K562 (cell line): ENCODE data around the gene TCOF1. TPM values are rescaled to one million over a fixed set of nuclear protein-coding genes. Genes with fewer than 3 reads are reported as not detected.

Experiments
- ATAC-seq: fragments of 200-7000 bp; cut with Tn5 transposase; 3 replicates; pipeline ENCODE4 v1.9.1; 2020; ENCODE audit warnings: moderate library complexity
- BruUV-seq: library from RNA; stranded (reverse); fragments of 400-500 nt; replicated peaks from 2 replicates; lab custom pipeline; 2021; lab: Mats Ljungman, UMichigan
- CTCF ChIA-PET: fragments of 300-600 bp; formaldehyde crosslinking; extraction: SDS; loops from one replicate; lab custom pipeline; 2021; ENCODE audit warnings: low intra/inter-chr PET ratio; lab: Yijun Ruan, JAX
- POLR2A ChIA-PET: fragments of 300-600, 350-650 bp; sonication (Branson Sonifier 250); formaldehyde crosslinking; extraction: SDS; loops from one replicate; lab custom pipeline; 2021; ENCODE audit warnings: antibody characterized with exemption, inconsistent platforms; lab: Yijun Ruan, JAX
- DNase-seq, 4 experiments: peaks; one replicate each; pipeline versions ENCODE4 v3.0.0 to v3.0.0-alpha.2; 2011 to 2018; ENCODE audit warnings: low spot score in 3 of 4, mixed read lengths in 3 of 4; ENCODE audit errors: extremely low read depth in 1 of 4
- FAIRE-seq: peaks from 2 replicates; lab custom pipeline; 2011; peaks lifted over from hg19 to GRCh38; lab: Jason Lieb, UNC
- H2AFZ ChIP-seq: 2 replicates; pipeline ENCODE4 v1.6.0; 2011; ENCODE audit warnings: low read depth, low read length, control low read depth, inconsistent platforms
- H3K27ac ChIP-seq: fragments of 200-600 bp; 3 replicates; pipeline ENCODE4 v1.8.0; 2011; ENCODE audit warnings: low read depth, mild to moderate bottlenecking, control low read depth, inconsistent platforms, low read length, moderate library complexity, mixed read lengths; ENCODE audit errors: extremely low read depth
- H3K27me3 ChIP-seq, 2 experiments: fragments of 300-600 bp in 1 of 2; 2 replicates in 1 of 2; 3 replicates in 1 of 2; pipeline versions ENCODE4 v1.6.0 to v1.8.0; 2011; ENCODE audit warnings: inconsistent platforms in 2 of 2, low read length in 2 of 2, mild to moderate bottlenecking in 1 of 2, mixed read lengths in 1 of 2, moderate library complexity in 1 of 2; ENCODE audit not compliant: control insufficient read depth in 2 of 2, insufficient read depth in 2 of 2
- H3K36me3 ChIP-seq: fragments of 300-600 bp; 3 replicates; pipeline ENCODE4 v1.8.0; 2011; ENCODE audit warnings: mild to moderate bottlenecking, low read length, inconsistent platforms; ENCODE audit not compliant: control insufficient read depth, insufficient read depth
- H3K4me1 ChIP-seq, 2 experiments: fragments of 200-600 bp in 1 of 2; replicated peaks in 1 of 2; 2 replicates in 1 of 2; 3 replicates in 1 of 2; pipeline versions ENCODE4 v1.5.1 to v1.8.0; 2011; ENCODE audit warnings: inconsistent platforms in 2 of 2, low read length in 2 of 2, mild to moderate bottlenecking in 1 of 2, mixed read lengths in 1 of 2, moderate library complexity in 1 of 2; ENCODE audit not compliant: control insufficient read depth in 2 of 2, insufficient read depth in 2 of 2
- H3K4me2 ChIP-seq: 2 replicates; pipeline ENCODE4 v1.6.1; 2011; ENCODE audit warnings: low read length, control low read depth, inconsistent platforms, mixed read lengths; ENCODE audit not compliant: insufficient read depth
- H3K4me3 ChIP-seq: fragments of 200-600 bp; sonication (generic), shearing (Covaris generic); 2 replicates; pipeline ENCODE4 v1.5.1; 2016; ENCODE audit warnings: control low read depth, inconsistent platforms
- H3K79me2 ChIP-seq: fragments of 200-600 bp; 3 replicates; pipeline ENCODE4 v1.8.0; 2011; ENCODE audit warnings: low read length, inconsistent platforms; ENCODE audit not compliant: control insufficient read depth, insufficient read depth
- H3K9ac ChIP-seq, 2 experiments: 2 replicates each; pipeline versions ENCODE4 v1.6.0 to v1.6.1; 2011; ENCODE audit warnings: low read depth in 2 of 2, low read length in 2 of 2, control low read depth in 1 of 2, inconsistent platforms in 1 of 2, mild to moderate bottlenecking in 1 of 2, mixed read lengths in 1 of 2; ENCODE audit not compliant: insufficient read depth in 1 of 2
- H3K9me1 ChIP-seq: one replicate; pipeline ENCODE4 v1.6.0; 2011; ENCODE audit warnings: inconsistent platforms, mild to moderate bottlenecking, low read length, moderate library complexity; ENCODE audit not compliant: control insufficient read depth, insufficient read depth
- H3K9me3 ChIP-seq: replicated peaks from 2 replicates; pipeline ENCODE4 v1.5.1; 2011; ENCODE audit warnings: low read depth, low read length, inconsistent platforms; ENCODE audit not compliant: control insufficient read depth, insufficient read depth
- H4K20me1 ChIP-seq: replicated peaks from 2 replicates; pipeline ENCODE4 v1.6.1; 2011; ENCODE audit warnings: low read length, inconsistent platforms, mixed read lengths; ENCODE audit not compliant: control insufficient read depth, insufficient read depth
- ETV5 ChIP-seq: sonication (generic); formaldehyde crosslinking; IDR thresholded peaks from 2 replicates; pipeline ENCODE4 v1.4.0; 2020; ENCODE audit warnings: low read depth, mild to moderate bottlenecking, missing genetic modification reagents
- OTX1 ChIP-seq: fragments of 450-650 bp; formaldehyde crosslinking; IDR thresholded peaks from 2 replicates; pipeline ENCODE4 v1.4.0; 2022; ENCODE audit warnings: mild to moderate bottlenecking
- PHB2 ChIP-seq: fragments of 450-650 bp; IDR thresholded peaks from 2 replicates; pipeline ENCODE4 v1.6.1; 2017; ENCODE audit warnings: low read depth
- RB1 ChIP-seq: fragments of 450-650 bp; IDR thresholded peaks from 2 replicates; pipeline ENCODE4 v1.6.1; 2017; ENCODE audit warnings: low read depth, mild to moderate bottlenecking
- RUNX1 ChIP-seq: sonication (generic); IDR thresholded peaks from 2 replicates; pipeline ENCODE4 v1.6.1; 2016; ENCODE audit warnings: antibody characterized with exemption, low read depth
- TBP ChIP-seq: optimal IDR thresholded peaks from 2 replicates; pipeline ENCODE3; 2011; ENCODE audit warnings: low read depth, low read length, improper control_type of control experiment
- XRCC3 ChIP-seq: fragments of 450-650 bp; IDR thresholded peaks from 2 replicates; pipeline ENCODE4 v1.6.1; 2017; ENCODE audit warnings: mild to moderate bottlenecking, moderate library complexity
- ZNF133 ChIP-seq: fragments of 250-450 bp; sonication (Bioruptor Pico); IDR thresholded peaks from 2 replicates; pipeline ENCODE4 v1.4.0; 2020; ENCODE audit warnings: mild to moderate bottlenecking
- ZNF134 ChIP-seq: fragments of 250-450 bp; sonication (Bioruptor Pico); conservative IDR thresholded peaks from 2 replicates; pipeline ENCODE4 v1.4.0; 2020
- ZNF436 ChIP-seq: fragments of 250-450, 450-650 bp; sonication (Bioruptor Pico); formaldehyde crosslinking; IDR thresholded peaks from 2 replicates; pipeline ENCODE4 v1.7.0; 2020; ENCODE audit warnings: mild to moderate bottlenecking
- WGBS: fragments of 100-300 bp; shearing (Covaris generic); methylation state at CpG from one replicate; pipeline ENCODE4 v1.1.6; 2016; ENCODE audit warnings: low coverage, mixed read lengths; ENCODE audit not compliant: insufficient coverage; ENCODE audit errors: missing lambda C conversion rate; 5-methylcytosine and 5-hydroxymethylcytosine counted together
- in situ Hi-C: fragments of 300-500 bp; cut with MboI; formaldehyde crosslinking; loops from 4 replicates; pipeline ENCODE4 v1.15.0; 2018; ENCODE audit warnings: inconsistent platforms, mixed read lengths
- intact Hi-C: fragments of 100-400 bp; cut with micrococcal nuclease; formaldehyde crosslinking; loops from 2 replicates; pipeline ENCODE4 v1.14.2; 2022
- polyA plus RNA-seq, 8 experiments: library from polyadenylated mRNA; depleted of rRNA in 4 of 8; stranded (reverse) in 5 of 8; unstranded in 3 of 8; fragments of >200 nt; fragmentation: Nextera tagmentation in 2 of 8; fragmentation: Illumina TruSeq in 1 of 8; extraction: Ambion mirVana in 2 of 8; extraction: Trizol in 1 of 8; gene quantifications; 2 replicates each; pipeline versions ENCODE4 v1.2.1 to v1.2.3, GENCODE V29; 2011 to 2014; ENCODE audit warnings: inconsistent platforms in 1 of 8, missing spikeins in 1 of 8
- total RNA-seq, 7 experiments: library from RNA; depleted of rRNA in 6 of 7; stranded (reverse); fragments of >200 nt in 6 of 7; fragmentation: Illumina TruSeq in 2 of 7; extraction: Trizol in 2 of 7; gene quantifications; 2 replicates each; pipeline versions ENCODE4 v1.2.1 to v1.2.3, GENCODE V29; 2011 to 2021; ENCODE audit warnings: low replicate concordance in 1 of 7
- TF ChIP-seq, protein P1 (sequence below): sonication (generic); formaldehyde crosslinking; IDR thresholded peaks from 2 replicates; pipeline ENCODE4 v1.8.0; 2023; ENCODE audit warnings: mild to moderate bottlenecking, missing genetic modification reagents
- TF ChIP-seq, protein P2 (sequence below): fragments of 150-350 bp; conservative IDR thresholded peaks from 2 replicates; pipeline ENCODE4 v1.6.1; 2014; ENCODE audit warnings: low read length
- TF ChIP-seq, protein P3 (sequence below): fragments of 250-450 bp; sonication (Bioruptor Pico); IDR thresholded peaks from 2 replicates; pipeline ENCODE4 v1.8.0; 2021; ENCODE audit warnings: moderate library complexity, mild to moderate bottlenecking, inconsistent platforms
- TF ChIP-seq, protein P4 (sequence below): fragments of 200-800 bp; sonication (Bioruptor generic); IDR thresholded peaks from 2 replicates; pipeline ENCODE4 v1.6.1; 2017; ENCODE audit warnings: missing genetic modification characterization, missing compliant biosample characterization

Gene TCOF1
- total and polyA plus RNA-seq, 9 of the 15 experiments (the other 6 are each of a cell fraction or from before 2014, with no cell fraction given): 9.8 to 134 (median 61.7) TPM

DNA sequence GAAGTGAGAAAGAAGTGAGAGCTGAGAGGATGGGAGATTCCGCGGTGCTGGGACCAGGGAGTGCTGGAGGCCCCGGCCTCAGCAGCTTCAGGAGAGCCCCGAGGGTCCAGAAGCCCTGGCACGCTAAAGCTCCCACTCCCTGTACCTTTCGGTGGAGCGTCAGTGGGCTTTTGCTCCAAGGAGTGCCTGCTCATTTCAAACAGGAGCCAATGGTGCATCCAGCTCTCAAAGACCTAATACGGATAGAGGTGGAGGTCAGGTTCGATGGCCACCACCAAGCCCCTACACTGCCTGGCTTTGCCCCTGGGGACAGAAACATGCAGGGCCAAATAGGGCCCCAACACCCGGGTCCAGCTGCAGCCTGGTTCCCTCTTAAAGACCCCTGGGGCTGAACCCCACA, 47.0 kb downstream of the TCOF1 start:
- Histone ChIP-seq H3K4me1 (peaks cover 10 to 11% of the 10 kb centered on the region in 2 experiments; a peak in 3 of 5 replicates), H3K9ac (no peak overlapping the region), H3K27me3 (peaks cover 0 to 8% of the 10 kb centered on the region in 2 experiments; a peak in 1 of 5 replicates), H3K79me2 (no peaks in the 10 kb centered on the region), H3K27ac (no peak overlapping the region), H3K4me3 (no peak overlapping the region), H3K36me3 (peaks cover 28% of the 10 kb centered on the region; the same call in 2 of the 3 replicates), H3K4me2 (no peak overlapping the region), H2AFZ (no peak overlapping the region), H4K20me1 (peaks cover 2% of the 10 kb centered on the region), H3K9me1 (peaks cover 3% of the 10 kb centered on the region), H3K9me3 (no peaks in the 10 kb centered on the region)
- ChIA-PET POLR2A (interaction anchor here (0.6 to 2.0 kb wide), 4 partner anchors 8 to 155 kb away, joined by 3 to 5 read pairs (median 4); no protein-coding TSS in a partner anchor), CTCF (no interaction called here)
- intact Hi-C loops: no loop called here
- FAIRE-seq (no peak), ATAC-seq (no peak), DNase-seq (no peak)
- in situ Hi-C loops: no loop called here
- BruUV-seq: no TSS peak
- 75% methylated on average over 8 of the region's 10 CpGs for WGBS
- TF ChIP-seq, protein P1, sequence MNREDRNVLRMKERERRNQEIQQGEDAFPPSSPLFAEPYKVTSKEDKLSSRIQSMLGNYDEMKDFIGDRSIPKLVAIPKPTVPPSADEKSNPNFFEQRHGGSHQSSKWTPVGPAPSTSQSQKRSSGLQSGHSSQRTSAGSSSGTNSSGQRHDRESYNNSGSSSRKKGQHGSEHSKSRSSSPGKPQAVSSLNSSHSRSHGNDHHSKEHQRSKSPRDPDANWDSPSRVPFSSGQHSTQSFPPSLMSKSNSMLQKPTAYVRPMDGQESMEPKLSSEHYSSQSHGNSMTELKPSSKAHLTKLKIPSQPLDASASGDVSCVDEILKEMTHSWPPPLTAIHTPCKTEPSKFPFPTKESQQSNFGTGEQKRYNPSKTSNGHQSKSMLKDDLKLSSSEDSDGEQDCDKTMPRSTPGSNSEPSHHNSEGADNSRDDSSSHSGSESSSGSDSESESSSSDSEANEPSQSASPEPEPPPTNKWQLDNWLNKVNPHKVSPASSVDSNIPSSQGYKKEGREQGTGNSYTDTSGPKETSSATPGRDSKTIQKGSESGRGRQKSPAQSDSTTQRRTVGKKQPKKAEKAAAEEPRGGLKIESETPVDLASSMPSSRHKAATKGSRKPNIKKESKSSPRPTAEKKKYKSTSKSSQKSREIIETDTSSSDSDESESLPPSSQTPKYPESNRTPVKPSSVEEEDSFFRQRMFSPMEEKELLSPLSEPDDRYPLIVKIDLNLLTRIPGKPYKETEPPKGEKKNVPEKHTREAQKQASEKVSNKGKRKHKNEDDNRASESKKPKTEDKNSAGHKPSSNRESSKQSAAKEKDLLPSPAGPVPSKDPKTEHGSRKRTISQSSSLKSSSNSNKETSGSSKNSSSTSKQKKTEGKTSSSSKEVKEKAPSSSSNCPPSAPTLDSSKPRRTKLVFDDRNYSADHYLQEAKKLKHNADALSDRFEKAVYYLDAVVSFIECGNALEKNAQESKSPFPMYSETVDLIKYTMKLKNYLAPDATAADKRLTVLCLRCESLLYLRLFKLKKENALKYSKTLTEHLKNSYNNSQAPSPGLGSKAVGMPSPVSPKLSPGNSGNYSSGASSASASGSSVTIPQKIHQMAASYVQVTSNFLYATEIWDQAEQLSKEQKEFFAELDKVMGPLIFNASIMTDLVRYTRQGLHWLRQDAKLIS (CRISPR knock-in tag): no peak
- TF ChIP-seq, protein P2, sequence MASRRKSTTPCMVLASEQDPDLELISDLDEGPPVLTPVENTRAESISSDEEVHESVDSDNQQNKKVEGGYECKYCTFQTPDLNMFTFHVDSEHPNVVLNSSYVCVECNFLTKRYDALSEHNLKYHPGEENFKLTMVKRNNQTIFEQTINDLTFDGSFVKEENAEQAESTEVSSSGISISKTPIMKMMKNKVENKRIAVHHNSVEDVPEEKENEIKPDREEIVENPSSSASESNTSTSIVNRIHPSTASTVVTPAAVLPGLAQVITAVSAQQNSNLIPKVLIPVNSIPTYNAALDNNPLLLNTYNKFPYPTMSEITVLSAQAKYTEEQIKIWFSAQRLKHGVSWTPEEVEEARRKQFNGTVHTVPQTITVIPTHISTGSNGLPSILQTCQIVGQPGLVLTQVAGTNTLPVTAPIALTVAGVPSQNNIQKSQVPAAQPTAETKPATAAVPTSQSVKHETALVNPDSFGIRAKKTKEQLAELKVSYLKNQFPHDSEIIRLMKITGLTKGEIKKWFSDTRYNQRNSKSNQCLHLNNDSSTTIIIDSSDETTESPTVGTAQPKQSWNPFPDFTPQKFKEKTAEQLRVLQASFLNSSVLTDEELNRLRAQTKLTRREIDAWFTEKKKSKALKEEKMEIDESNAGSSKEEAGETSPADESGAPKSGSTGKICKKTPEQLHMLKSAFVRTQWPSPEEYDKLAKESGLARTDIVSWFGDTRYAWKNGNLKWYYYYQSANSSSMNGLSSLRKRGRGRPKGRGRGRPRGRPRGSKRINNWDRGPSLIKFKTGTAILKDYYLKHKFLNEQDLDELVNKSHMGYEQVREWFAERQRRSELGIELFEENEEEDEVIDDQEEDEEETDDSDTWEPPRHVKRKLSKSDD: no peak
- TF ChIP-seq OTX1 (CRISPR knock-in tag) (no peak), ZNF436 (CRISPR knock-in tag) (no peak), ZNF133 (CRISPR knock-in tag) (no peak), ETV5 (no peak), RB1 (no peak), ZNF134 (CRISPR knock-in tag) (no peak), TBP (no peak), XRCC3 (no peak), RUNX1 (no peak), PHB2 (no peak)
- TF ChIP-seq, protein P3, sequence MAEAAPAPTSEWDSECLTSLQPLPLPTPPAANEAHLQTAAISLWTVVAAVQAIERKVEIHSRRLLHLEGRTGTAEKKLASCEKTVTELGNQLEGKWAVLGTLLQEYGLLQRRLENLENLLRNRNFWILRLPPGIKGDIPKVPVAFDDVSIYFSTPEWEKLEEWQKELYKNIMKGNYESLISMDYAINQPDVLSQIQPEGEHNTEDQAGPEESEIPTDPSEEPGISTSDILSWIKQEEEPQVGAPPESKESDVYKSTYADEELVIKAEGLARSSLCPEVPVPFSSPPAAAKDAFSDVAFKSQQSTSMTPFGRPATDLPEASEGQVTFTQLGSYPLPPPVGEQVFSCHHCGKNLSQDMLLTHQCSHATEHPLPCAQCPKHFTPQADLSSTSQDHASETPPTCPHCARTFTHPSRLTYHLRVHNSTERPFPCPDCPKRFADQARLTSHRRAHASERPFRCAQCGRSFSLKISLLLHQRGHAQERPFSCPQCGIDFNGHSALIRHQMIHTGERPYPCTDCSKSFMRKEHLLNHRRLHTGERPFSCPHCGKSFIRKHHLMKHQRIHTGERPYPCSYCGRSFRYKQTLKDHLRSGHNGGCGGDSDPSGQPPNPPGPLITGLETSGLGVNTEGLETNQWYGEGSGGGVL (CRISPR knock-in tag): no peak
- TF ChIP-seq, protein P4, sequence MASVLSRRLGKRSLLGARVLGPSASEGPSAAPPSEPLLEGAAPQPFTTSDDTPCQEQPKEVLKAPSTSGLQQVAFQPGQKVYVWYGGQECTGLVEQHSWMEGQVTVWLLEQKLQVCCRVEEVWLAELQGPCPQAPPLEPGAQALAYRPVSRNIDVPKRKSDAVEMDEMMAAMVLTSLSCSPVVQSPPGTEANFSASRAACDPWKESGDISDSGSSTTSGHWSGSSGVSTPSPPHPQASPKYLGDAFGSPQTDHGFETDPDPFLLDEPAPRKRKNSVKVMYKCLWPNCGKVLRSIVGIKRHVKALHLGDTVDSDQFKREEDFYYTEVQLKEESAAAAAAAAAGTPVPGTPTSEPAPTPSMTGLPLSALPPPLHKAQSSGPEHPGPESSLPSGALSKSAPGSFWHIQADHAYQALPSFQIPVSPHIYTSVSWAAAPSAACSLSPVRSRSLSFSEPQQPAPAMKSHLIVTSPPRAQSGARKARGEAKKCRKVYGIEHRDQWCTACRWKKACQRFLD (CRISPR knock-in tag): no peak
